C1 segment of cervical spinal cord (tissue), 14 donors: ENCODE measurements around the gene SSR1.

Experiments
- DNase-seq, 14 donors: peaks; one replicate each; lab custom pipeline; 2025; lab: John Stamatoyannopoulos, UW

The SSR1 gene

GRCh38 chr6:7258231-7258763 is 54.7 kb downstream of the SSR1 start:
- DNase-seq, result no peak

- no peak for DNase-seq
These were observed 55.3 kb downstream of the SSR1 start for GRCh38 chr6:7257521-7258230.

DNA sequence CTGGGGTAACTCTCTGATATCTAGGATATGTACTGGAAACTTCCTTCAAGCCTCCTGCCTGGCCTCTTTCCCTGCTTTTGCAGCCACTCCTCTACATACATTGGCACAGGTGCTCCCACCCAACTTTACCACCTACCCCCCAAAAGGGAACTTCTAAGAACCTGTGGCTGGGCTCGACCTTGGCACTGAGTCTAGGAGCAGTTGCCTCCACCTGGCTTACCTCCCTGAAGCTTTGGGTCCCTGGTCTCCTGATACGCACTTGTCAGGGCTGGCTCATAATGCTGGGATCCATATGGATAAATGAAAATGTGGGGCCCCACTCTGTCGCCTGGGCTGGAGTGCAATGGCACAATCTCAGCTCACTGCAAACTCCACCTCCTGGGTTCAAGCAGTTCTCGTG is 56.2 kb downstream of the SSR1 start:
- no peak for DNase-seq

DNA sequence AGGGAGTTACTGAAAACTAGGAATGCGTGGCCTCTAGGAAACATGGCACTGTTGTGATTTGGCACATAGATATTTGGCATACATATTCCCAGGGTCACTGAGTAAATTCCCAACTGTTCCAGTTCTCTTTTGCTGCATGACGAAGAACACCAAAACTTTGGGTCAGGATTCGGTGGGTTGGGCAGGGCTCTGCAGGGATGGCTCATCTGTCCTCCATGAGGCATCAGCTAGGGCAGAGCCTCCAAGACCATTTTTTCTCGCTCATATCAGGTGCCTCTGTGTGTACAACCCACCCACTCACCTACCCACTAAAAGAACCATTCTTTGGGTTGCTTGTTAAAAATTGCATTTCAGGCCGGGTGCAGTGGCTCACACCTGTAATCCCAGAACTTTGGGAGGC is 57.1 kb downstream of the SSR1 start:
- DNase-seq, result no peak

- DNase-seq, result peak in 4 of 14 donors; percentile 16 to 35 (median 25)
These were observed 57.8 kb downstream of the SSR1 start for GRCh38 chr6:7254980-7255835.

- no peak for DNase-seq
These were observed 60.6 kb downstream of the SSR1 start for GRCh38 chr6:7252390-7252789.

DNA sequence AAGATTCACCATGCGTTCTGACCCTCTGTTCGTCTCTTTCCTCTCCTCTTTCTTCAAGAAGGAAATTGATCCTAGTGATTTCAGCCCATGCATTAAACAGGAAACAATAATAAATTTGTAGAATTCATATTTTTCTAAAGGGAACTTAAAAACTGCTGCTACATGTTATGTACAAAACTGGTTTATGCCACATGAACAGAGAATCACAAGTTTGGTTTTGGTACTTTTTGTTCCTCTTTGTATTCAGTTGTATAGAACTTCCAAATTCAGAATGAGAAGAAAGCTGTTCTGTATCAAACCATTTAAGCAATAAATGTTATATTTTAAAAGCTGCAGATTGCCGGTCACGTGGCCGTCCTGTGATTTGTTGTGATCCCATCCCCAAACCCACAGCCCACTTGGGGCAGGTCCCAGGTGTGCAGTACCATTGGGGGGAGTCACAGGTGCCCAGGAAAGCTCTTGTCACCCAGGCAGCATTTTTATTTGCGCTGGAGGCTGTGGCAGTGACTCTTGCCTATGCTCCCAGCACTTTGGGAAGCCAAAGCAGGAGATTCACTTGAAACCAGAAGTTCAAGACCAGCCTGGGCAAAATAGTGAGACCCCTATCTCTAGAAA is 61.2 kb downstream of the SSR1 start:
- no peak for DNase-seq

DNA sequence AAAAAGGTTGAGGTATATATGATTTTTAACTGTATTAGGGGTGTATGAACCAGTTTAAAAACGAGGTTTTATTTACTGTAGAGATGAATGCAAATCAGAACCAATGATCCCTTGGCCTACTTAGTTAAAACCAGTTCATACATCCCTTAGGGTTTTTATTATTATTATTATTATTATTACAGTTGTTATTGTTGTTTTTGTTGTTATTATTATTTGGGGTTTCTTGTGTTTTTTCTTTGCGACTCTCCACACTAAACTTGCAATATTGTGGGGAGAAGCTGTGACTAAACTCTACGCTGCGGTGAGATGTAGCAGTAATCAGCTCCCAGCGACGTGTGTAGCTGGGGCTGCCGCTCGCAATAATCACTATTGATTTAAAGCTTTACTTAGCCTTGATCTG is 62.2 kb downstream of the SSR1 start:
- no peak for DNase-seq

- DNase-seq, result no peak
These were observed 62.9 kb downstream of the SSR1 start for GRCh38 chr6:7249946-7250643.

- no peak for DNase-seq
These were observed 63.6 kb downstream of the SSR1 start for GRCh38 chr6:7249391-7249790.

GRCh38 chr6:7247828-7248227 is 65.2 kb downstream of the SSR1 start:
- DNase-seq, result no peak

- DNase-seq, result no peak
These were observed 65.9 kb downstream of the SSR1 start for GRCh38 chr6:7247179-7247456.

GRCh38 chr6:7246401-7247178 is 66.4 kb downstream of the SSR1 start:
- no peak for DNase-seq

- DNase-seq, result no peak
These were observed 67.2 kb downstream of the SSR1 start for GRCh38 chr6:7245668-7246393.

DNA sequence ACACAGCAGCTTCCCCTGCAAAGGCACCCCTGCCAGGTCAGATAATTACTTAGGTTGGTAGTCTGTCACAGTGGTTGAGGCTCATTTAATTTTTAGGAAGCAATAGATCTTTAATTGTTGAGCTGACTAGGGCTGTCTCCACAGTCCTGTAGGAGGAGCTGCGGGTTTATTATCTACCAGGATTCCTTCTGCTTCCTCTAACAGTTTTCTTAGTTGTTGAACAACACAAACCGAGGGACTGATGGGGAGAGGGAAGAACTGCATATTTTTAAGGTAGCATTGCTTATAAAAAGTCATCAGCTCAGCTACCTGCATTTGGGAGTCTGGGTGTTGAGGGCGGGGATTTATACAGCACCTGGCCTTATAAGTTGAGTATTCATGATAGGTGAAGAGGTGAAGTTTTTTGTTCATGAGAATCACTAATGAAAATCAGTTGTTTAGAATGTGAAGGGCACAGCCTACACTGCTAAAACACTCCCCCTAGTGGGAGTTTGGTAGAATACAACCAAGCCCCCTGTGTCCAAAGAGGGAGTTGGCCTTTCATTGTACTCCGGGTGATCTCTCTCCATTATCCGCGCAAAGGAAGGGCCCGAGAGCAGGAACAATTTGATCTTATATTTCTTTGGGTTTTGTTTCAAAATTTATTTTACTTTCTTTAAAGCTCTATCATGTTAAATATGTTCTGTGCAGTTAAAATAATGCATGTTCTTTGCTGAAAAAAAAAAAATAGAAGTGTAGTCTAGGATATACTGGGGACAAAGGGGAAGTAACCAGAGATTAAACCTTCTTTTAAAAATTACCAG is 69.6 kb downstream of the SSR1 start:
- DNase-seq, result peak in 6 of 14 donors; percentile 9 to 61 (median 14)

- DNase-seq, result no peak
These were observed 70.2 kb downstream of the SSR1 start for GRCh38 chr6:7242835-7243178.

DNA sequence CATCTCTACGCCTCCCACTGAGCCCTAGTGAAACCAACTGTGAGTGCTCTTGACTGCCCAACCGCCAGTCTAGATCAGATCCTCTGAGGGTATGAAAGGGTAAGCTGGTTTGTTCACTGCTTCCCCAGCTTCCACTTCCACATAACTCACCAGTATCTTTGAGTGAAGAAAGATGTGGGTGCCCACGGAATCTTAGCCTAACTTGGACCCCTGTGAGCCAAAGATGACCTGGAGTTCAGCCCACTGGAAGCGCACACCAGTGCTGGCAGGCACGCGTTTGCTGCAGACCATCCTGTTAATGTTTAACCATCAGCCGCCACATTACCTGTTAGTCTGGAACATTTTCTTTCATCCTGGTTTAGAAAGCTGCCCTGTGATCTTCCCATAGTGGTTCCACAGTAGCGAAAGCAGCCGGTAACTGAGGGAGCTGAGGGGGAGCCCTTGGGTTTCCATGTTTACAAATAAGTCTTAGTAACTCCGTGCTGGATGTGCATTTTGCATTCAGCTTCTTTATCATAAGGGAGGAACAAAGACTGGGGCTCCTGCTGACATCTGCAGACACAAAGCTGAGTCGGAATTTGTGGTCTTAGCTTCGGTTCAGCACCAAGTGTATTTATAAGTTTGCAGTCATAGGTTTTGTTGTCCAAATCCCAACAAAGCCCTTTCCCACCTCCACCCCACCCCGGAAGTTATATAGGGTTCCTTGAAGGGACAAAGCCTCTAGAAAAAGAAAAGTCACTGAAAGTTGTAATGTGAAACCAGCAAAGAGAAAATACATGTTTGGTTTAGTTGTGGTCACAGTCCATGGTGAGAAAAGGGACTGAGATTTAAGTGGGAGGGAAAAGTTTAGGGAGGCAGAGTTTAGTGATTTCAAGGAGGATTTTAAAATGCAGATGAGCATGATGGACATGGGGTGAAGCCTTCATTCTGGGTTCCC is 71.0 kb downstream of the SSR1 start:
- DNase-seq, result no peak

DNA sequence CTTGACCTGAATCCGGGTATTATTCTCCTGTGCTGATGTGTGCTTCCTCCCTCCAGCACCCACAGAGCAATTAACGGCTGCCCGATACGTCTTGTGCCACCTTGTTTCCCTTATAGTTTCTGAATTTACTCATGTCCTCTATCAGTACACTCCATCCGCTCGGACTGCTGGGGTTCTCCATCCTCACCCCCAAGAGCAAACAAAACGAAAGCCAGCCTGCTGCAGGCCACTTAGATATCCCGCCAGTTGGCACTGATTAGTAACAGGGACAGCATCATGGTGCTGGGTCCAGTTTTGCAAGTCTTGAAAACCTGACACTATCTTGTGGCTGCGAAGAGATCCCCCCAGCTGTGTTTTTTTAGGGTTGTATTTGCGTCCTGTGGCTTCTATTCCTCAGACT is 71.8 kb downstream of the SSR1 start:
- no peak for DNase-seq

DNA sequence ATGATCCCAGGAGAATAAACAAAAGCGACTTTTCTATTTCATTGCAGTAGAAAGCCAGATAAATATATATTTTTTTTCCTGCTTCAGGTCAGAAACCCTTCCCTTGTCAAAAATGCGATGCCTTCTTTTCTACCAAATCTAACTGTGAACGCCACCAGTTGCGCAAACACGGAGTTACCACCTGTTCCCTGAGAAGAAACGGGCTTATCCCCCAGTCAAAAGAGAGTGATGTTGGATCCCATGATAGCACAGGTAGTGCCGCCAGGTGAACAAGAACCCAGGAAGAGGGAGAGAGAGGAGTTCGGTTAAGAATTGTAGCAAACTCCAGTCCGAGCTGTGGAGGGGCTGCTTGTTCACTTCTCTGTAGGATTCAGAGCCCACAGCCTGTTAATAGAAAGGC is 72.6 kb downstream of the SSR1 start:
- DNase-seq, result no peak
